Fibroblast of skin of scalp (primary cell): Measurements from ENCODE around the gene NCBP2L.
A peak's percentile ranks its signal among the peaks of the same experiment; 100 is the strongest.
"Not testable (repeated sequence)": the region's sequence is repeated elsewhere in the genome, so short reads cannot be mapped to it uniquely, and the experiment has no call there.

Experiments used
- DNase-seq: peaks from one replicate; pipeline ENCODE4 v3.0.0-alpha.2; 2013

The NCBP2L gene

DNA sequence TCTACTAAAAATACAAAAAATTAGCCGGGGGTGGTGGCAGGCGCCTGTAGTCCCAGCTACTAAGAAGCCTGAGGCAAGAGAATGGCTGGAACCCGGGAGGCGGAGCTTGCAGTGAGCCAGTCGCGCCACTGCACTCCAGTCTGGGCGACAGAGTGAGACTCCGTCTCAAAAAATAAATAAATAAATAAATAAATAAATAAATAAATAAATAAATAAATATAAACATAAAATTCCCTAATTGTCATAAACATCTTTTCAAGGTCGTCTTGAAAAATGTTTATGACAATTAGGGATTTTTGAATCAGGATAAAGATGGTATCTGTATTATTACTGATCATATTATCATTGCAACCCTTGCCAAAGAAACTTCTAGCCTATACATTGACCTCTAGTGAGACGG is 32.5 kb downstream of the NCBP2L start:
- DNase-seq, result not testable (repeated sequence)

DNA sequence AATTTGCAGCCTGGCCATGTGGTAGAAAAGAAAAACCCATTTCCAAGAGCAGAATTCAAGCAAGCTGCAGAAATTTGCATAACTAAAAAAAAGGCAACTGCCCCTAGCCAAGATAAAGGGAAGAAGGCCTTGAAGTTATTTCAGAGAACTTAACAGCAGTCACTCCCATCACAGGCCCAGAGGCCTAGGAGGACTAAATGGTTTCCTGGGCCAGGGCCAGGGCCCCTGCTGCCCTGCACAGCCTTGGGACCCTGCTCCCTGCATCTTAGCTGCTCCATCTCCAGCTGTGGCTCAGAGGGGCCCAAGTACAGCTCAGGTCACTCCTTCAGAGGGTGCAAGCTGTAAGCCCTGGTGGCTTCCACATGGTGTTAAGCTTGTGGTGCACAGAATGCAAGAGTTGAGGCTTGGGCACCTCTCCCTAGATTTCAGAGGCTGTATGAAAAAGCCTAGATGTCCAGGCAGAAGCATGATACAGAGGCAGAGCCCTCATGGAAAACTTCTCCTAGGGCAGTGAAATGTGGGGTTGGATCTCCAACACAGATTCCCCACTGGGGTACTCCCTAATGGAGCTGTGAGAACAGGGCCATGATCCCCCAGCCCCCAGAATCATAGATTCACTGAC is 41.5 kb downstream of the NCBP2L start:
- DNase-seq, result no peak

DNA sequence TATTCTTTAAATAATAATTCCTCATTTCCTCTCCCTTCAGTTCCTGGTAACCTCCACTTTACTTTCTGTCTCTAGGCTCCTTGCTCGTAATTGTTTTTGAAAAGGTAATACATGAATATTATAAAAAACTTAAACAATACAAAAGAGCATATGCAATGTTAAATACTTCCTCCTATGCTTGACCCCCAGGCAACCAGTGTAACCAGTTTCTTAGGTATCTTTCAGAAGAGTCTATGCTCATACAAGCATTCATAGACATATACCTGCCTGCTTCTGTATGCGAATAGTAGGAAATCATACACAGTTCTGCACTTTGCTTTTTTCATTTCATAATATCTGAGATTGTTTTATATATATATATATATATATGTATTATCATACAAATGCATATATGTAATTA is 45.5 kb downstream of the NCBP2L start:
- DNase-seq, result no peak

DNA sequence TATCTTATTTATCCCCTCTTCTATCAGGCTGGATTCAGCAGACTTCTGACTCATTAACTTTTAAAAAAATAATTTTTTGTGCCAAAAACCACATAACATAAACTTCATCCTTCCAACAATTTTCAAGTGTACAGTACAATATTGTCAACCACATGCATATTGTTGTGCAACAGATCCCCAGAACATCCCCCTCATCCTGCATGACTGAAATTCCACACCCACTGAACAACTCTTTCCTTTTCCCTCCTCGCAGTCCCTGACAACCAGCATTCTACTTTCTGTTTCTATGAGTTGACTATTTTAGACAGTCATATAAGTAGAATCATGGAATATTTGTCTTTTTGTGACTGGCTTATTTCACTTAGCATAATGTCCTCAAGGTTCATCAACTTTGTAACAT is 45.9 kb downstream of the NCBP2L start:
- peak; percentile 75 for DNase-seq

DNA sequence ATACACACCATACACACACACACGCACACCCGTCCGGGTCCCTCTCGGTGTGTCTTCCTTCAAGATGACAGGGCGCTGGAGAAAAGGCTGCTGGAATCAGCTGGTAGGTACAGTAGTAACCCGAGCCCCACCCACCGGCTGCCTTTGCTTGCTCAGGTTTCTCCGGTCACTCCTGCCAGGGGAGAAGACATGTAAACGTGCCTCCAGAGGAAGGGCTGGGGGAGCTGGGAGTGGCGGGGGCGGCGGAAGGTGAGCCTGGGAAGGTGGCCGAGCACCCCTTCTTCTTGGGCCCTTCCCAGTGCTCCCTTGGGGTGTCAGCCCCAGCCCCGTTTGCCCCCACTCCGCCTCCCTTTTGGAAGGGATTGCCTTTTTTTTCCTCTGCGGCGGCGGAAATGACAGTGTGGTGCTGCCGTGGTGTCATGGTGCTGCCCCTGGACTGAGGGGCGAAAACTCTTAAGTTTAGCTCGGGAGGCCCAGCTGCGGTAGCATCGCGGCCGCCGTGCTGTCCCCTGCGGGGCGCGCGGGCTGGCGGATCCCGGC is 48.2 kb downstream of the NCBP2L start, which contains the start of gene MID2:
Gene MID2 (plus strand): TSS at position 169 of the 540 bp plus-strand sequence. CDS start 561 bp downstream, outside the sequence.
- peak; percentile 26 for DNase-seq

DNA sequence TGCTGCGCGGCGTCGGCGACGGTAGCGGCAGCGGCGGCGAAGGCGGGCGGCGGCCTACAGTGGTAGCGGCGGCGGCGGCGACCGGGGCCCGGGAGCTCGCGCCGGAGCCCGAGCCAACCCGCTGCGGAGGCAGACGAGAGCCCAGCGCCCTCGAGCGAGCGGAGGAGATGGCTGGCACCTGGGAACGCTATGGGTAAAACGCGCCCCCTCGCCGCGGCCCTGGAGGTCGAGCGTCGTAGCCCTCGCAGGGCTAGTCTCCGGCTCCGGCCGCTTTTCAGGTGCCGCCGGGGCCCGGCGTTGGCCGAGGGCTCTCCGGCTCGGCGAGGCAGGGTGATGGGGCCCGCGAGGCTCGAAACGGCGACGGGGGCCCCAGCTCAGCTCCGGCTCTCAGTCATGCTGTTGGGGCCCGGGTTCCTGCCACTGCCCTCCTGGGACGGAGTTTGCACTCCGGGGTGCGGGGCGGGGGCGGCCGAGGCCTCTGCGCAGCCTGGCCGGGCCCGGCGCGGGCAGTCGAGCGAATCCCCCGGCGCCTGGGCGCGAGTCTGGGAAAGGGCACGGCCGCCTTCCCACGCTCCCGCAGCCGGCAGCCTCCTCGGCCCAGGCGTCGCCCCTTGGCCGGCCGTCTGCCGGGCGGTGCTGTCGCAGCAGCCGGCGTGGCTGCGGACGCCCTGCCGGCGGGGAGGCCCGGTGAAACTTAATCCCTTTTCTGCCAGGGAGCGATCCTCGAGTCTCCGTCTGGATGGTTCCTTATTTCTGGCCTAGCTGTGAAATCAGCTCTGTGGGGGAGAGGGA is 48.9 kb downstream of the NCBP2L start:
- peak; percentile 57 for DNase-seq

DNA sequence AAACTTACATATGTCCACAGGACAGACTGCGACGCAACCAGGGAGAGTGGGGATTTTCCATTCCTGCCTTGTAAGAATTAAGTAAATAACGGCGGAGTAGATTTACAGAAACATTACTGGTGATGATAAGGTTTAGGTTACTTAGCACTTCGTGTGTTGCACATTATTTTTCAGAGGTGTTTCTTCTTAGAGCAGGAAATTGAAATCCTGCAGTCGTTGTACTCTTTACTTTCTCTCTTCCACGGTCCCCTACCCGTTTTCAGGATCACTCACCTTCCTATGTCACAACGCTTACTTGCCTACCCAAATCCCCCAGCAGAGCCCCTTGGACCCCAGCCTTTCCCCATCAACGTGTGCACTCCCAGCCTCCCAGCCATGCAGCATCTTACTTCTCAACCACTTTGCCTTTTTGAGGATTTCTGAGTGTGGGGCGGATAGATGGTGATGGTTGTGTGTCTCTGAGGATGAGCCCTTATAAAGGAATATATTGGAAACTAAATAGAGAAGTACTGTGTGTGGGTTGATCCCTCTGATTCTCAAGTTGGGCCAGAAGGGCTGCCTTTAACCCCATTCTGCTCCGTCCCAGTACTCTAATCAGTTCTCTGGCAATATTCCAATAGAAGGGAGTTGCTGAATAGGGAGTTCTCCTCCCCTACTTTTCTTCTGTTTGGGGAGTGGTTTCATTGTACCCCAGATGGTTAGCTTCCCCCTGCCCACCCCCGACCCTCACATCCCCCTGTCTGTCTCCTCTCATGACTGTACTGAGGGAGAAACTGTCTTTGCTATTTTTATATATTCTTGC is 49.7 kb downstream of the NCBP2L start:
- DNase-seq, result peak; percentile 0

DNA sequence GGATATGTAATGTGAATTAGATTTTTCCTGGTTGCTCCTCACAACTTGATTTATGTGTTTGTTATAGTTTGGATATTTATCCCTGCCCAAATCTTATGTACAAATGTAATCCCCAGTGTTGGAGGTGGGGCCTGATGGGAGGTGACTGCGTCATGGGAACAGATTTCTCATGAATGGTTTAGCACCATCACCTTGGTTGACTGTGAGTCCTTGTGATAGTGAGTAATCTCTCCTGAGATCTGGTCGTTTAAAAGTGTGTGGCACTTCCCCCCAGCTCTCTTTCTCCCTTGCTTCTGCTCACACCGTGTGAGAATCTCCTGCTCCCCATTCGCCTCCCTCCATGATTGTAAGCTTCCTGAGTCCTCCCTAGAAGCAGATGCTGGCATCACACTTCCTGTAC is 50.3 kb downstream of the NCBP2L start:
- no peak for DNase-seq

DNA sequence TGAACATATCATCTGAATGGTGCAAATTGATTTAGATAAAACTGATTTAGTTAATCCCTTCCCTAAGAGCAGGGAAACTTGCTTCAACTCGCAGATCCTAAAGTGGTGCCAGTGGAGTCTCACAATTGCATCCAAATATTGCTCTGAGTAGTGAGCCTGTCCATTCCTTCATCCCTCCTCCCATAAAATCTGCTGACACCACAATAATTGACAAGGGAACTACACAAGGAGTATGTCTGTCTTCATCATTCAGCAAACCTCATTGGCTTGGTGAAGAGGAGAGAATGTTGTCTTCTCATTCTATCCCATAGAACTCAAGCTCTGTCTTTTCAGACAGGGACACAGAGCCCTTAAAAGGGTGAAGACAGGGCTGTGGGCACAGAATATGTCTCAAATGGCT is 52.3 kb downstream of the NCBP2L start:
- DNase-seq, result no peak

DNA sequence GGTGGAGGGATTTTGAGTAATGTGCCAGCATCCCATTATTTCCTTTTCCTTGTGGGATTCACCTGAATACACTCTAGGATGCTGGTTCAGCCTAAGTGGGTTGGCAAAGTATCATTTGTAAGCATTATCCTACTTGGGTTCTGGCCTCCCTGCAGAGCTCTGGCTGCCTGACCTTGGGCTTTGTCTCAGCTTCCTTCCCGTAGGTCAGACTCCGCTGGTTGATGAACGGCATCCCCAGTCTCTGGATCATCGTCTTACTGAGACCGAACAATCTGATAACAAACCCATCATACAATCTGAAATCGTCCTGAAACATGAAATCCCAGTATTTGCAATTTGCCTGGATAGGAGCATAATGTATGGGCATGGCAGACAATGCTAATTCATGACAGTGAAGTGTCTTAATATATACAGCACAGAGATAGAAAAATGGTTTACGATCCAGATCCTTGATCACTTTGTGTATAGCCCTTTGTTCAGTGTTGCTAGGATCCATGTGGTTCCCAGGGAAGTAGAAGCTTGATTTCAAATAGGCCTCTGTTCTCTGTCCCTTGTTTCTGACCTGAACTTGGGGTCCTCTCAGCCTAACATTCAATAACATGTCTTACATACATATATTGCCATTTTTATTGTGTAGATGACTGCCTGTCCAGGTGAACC is 53.7 kb downstream of the NCBP2L start:
- no peak for DNase-seq

DNA sequence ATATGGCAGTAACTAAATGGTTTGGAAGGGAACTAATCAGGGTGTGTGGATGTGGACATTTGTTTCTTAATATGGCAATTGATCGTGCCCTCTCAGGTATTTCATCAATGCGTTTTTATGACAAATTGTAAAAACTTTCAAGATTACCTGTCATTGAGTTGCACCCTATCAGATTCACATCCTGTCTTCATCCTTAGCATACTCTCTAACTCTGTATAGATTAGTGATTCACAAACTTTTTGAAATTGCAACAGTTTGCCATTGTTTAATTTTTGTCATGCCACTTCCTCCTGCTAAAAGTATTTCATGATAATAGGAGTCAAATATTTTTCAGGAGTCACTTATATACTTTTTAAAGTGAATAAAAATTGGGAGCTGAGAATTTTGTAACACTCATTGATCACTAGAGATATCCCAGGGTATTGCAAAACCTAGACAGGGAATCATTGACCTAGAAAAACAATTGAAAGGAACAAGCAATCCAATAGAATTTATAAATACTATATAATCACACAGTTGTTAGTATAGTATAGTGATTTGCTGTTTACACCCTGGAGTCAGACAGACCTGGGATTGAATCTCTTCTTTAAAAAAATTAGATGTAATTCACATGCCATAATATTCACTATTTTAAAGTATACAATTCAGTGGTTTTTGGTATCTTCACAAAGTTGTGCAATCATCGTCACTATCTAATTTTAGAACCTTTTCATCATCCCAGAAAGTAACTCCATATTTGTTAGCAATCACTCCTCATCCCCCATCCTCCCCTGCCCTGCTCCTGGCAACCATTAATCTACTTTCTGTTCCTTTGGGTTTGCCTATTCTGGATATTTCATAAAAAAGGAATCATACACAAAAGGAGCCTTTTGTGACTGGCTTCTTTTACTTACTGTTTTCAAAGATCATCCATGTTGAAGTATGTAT is 57.0 kb downstream of the NCBP2L start:
- no peak for DNase-seq

DNA sequence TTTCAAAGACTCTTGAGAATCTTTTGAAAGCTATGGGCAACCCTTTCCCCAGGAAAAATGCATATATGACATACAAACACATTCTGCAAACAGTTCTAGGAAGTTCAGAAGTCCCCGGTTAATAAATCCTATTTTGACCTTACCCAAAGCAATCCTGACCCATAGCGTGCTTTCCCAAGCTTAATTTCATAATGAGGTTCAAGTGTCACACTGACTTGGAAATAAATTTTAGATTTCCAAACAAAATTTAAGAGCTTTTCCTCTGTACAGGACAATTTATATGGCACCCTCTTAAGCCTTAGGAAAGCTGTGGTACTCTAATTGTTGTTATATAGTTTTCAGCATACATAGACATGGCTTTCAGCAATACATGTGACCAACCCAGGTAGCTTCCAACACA is 59.4 kb downstream of the NCBP2L start:
- no peak for DNase-seq

DNA sequence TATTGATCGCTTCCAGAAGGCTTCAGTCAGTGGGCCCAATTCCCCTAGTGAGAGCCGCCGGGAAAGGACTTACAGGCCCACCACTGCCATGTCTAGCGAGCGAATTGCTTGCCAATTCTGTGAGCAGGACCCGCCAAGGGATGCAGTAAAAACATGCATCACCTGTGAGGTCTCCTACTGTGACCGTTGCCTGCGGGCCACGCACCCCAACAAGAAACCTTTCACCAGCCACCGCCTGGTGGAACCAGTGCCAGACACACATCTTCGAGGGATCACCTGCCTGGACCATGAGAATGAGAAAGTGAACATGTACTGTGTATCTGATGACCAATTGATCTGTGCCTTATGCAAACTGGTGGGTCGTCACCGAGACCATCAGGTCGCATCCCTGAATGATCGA is 63.4 kb downstream of the NCBP2L start:
- no peak for DNase-seq

DNA sequence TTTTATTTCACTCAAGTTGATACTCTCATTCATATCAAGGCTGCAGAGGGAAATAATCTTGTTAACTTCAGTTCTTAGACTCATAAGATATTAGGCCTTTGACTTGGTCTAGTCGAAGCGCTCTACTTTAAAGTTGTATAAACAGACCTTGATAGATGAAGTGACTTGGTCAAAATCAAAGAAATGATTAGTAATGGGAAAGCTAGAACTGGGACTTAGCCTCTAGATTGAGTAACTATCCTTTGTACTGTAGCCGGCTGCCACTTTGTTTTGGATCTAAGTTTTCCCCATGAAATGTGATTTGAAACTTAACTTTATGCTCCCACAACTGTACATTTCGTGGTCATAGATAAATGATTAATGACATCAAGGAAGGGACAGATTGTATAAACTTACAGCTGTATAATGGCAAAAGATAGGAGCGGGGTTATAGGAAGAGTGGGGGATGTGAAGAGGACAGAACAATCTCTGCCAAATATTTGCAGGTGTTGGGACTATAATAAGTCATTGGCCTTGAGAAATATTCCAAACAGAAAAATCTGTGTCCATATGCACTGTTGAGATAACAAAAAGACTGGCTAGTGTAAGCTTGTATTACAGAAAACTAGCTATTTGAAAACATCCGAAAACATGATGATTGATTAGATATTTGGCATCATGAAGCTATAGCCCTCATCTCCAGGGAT is 65.3 kb downstream of the NCBP2L start:
- no peak for DNase-seq
